GM23338 (cell line): ENCODE results near the gene KRT81. TPM values are rescaled to one million over a fixed set of nuclear protein-coding genes. Genes with fewer than 3 reads are reported as not detected.

Experiments used
- ATAC-seq: fragments of 200-7000 bp; cut with Tn5 transposase; 3 replicates; pipeline ENCODE4 v1.9.1; 2020
- DNase-seq: peaks from one replicate; pipeline ENCODE4 v3.0.0-alpha.2; 2015; ENCODE audit warnings: low spot score
- H2AFZ ChIP-seq: fragments of 200-600 bp; sonication (generic); 2 replicates; pipeline ENCODE4 v1.8.0; 2016; ENCODE audit warnings: antibody characterized with exemption, mild to moderate bottlenecking, moderate library complexity
- H3F3A ChIP-seq: fragments of 200-600 bp; sonication (generic); replicated peaks from 2 replicates; pipeline ENCODE4 v1.8.0; 2017; ENCODE audit warnings: antibody characterized with exemption, mixed run types, low read depth
- H3K27ac ChIP-seq: fragments of 200-600 bp; sonication (generic); 2 replicates; pipeline ENCODE4 v1.6.1; 2016; ENCODE audit warnings: low read depth
- H3K27me3 ChIP-seq: fragments of 200-600 bp; sonication (generic); 2 replicates; pipeline ENCODE4 v1.8.0; 2016; ENCODE audit warnings: mild to moderate bottlenecking, mixed run types, moderate library complexity; ENCODE audit not compliant: insufficient read depth
- H3K36me3 ChIP-seq: fragments of 200-600 bp; sonication (generic); 2 replicates; pipeline ENCODE4 v1.8.0; 2016; ENCODE audit warnings: mild to moderate bottlenecking; ENCODE audit not compliant: insufficient read depth
- H3K4me1 ChIP-seq: fragments of 200-600 bp; sonication (generic); 2 replicates; pipeline ENCODE4 v1.8.0; 2016; ENCODE audit warnings: mild to moderate bottlenecking, moderate library complexity; ENCODE audit not compliant: insufficient read depth
- H3K4me2 ChIP-seq: fragments of 200-600 bp; sonication (generic); 2 replicates; pipeline ENCODE4 v1.7.1; 2017; ENCODE audit warnings: mixed run types
- H3K4me3 ChIP-seq: fragments of 200-600 bp; sonication (generic); 2 replicates; pipeline ENCODE4 v1.6.1; 2016; ENCODE audit warnings: mixed run types
- H3K79me2 ChIP-seq: fragments of 200-600 bp; sonication (generic); replicated peaks from 2 replicates; pipeline ENCODE4 v1.8.0; 2017; ENCODE audit warnings: mild to moderate bottlenecking; ENCODE audit not compliant: insufficient read depth
- H3K9me2 ChIP-seq: fragments of 200-600 bp; sonication (generic); 2 replicates; pipeline ENCODE4 v1.8.0; 2017; ENCODE audit not compliant: insufficient read depth
- H4K20me1 ChIP-seq: fragments of 200-600 bp; sonication (generic); replicated peaks from 2 replicates; pipeline ENCODE4 v1.8.0; 2017; ENCODE audit warnings: mild to moderate bottlenecking; ENCODE audit not compliant: insufficient read depth
- H3K27ac Mint-ChIP-seq: 2 replicates; pipeline ENCODE4 v1.8.0; 2020; ENCODE audit warnings: inconsistent platforms, mild to moderate bottlenecking, moderate library complexity, mixed read lengths
- H3K27me3 Mint-ChIP-seq: 3 replicates; pipeline ENCODE4 v1.8.0; 2022; ENCODE audit warnings: low read depth, mild to moderate bottlenecking, moderate library complexity, mixed read lengths, inconsistent platforms; ENCODE audit not compliant: insufficient read depth, poor library complexity
- H3K36me3 Mint-ChIP-seq: 3 replicates; pipeline ENCODE4 v1.8.0; 2021; ENCODE audit warnings: low read depth, mild to moderate bottlenecking, inconsistent platforms, moderate library complexity, mixed read lengths
- H3K4me1 Mint-ChIP-seq: 3 replicates; pipeline ENCODE4 v1.8.0; 2020; ENCODE audit warnings: mild to moderate bottlenecking, inconsistent platforms, mixed read lengths
- H3K4me3 Mint-ChIP-seq: 3 replicates; pipeline ENCODE4 v1.8.0; 2021; ENCODE audit warnings: moderate library complexity, mild to moderate bottlenecking, inconsistent platforms, mixed read lengths
- H3K9me3 Mint-ChIP-seq: 3 replicates; pipeline ENCODE4 v1.8.0; 2020; ENCODE audit warnings: moderate library complexity, mild to moderate bottlenecking, inconsistent platforms, mixed read lengths
- CTCF ChIP-seq, 2 experiments: fragments of 200-600 bp in 1 of 2; sonication (generic) in 1 of 2; conservative IDR thresholded peaks; 2 replicates each; pipeline versions ENCODE4 v1.5.1 to v1.6.1; 2016 to 2017; ENCODE audit warnings: antibody characterized with exemption in 2 of 2, low read depth in 2 of 2, mild to moderate bottlenecking in 2 of 2, moderate library complexity in 1 of 2
- EZH2phosphoT487 ChIP-seq: fragments of 200-600 bp; sonication (generic); IDR thresholded peaks from one replicate; pipeline ENCODE4 v1.8.1; 2018; ENCODE audit warnings: antibody characterized with exemption; ENCODE audit not compliant: unreplicated experiment
- JUNB ChIP-seq: IDR thresholded peaks from one replicate; pipeline ENCODE4 v1.6.1; 2016; ENCODE audit warnings: antibody characterized with exemption; ENCODE audit not compliant: unreplicated experiment
- NANOG ChIP-seq: IDR thresholded peaks from 2 replicates; pipeline ENCODE4 v1.6.1; 2016; ENCODE audit warnings: antibody characterized with exemption, borderline replicate concordance
- POLR2AphosphoS5 ChIP-seq: IDR thresholded peaks from 2 replicates; pipeline ENCODE4 v1.6.1; 2016; ENCODE audit warnings: antibody characterized with exemption, low read depth
- STAT1 ChIP-seq: IDR thresholded peaks from one replicate; pipeline ENCODE4 v1.6.1; 2016; ENCODE audit warnings: antibody characterized with exemption; ENCODE audit not compliant: unreplicated experiment
- ZNF114 ChIP-seq: fragments of 250-450 bp; sonication (Bioruptor Pico); IDR thresholded peaks from 2 replicates; pipeline ENCODE4 v1.5.0; 2020; ENCODE audit warnings: mild to moderate bottlenecking, moderate library complexity
- ZNF462 ChIP-seq: fragments of 250-450 bp; sonication (Bioruptor Pico); IDR thresholded peaks from 2 replicates; pipeline ENCODE4 v1.5.0; 2020; ENCODE audit warnings: mild to moderate bottlenecking, moderate library complexity
- polyA plus RNA-seq: library from polyadenylated mRNA; unstranded; fragments of >200 nt; fragmentation: Nextera tagmentation; extraction: Ambion mirVana; gene quantifications from 2 replicates; pipeline ENCODE4 v1.2.1, GENCODE V29; 2016
- total RNA-seq: library from RNA; depleted of rRNA; stranded (reverse); fragments of >200 nt; shearing (Covaris generic); gene quantifications from 2 replicates; pipeline ENCODE4 v1.2.3, GENCODE V29; 2014
- TF ChIP-seq, protein P1 (sequence below): IDR thresholded peaks from one replicate; pipeline ENCODE4 v1.6.1; 2018; ENCODE audit warnings: antibody characterized with exemption; ENCODE audit not compliant: unreplicated experiment
- TF ChIP-seq, protein P2 (sequence below): IDR thresholded peaks from 2 replicates; pipeline ENCODE4 v1.6.1; 2016; ENCODE audit warnings: antibody characterized with exemption

The KRT81 gene
- total and polyA plus RNA-seq, 2 experiments from 2014 or later, result not detected

- TF ChIP-seq, protein P1, sequence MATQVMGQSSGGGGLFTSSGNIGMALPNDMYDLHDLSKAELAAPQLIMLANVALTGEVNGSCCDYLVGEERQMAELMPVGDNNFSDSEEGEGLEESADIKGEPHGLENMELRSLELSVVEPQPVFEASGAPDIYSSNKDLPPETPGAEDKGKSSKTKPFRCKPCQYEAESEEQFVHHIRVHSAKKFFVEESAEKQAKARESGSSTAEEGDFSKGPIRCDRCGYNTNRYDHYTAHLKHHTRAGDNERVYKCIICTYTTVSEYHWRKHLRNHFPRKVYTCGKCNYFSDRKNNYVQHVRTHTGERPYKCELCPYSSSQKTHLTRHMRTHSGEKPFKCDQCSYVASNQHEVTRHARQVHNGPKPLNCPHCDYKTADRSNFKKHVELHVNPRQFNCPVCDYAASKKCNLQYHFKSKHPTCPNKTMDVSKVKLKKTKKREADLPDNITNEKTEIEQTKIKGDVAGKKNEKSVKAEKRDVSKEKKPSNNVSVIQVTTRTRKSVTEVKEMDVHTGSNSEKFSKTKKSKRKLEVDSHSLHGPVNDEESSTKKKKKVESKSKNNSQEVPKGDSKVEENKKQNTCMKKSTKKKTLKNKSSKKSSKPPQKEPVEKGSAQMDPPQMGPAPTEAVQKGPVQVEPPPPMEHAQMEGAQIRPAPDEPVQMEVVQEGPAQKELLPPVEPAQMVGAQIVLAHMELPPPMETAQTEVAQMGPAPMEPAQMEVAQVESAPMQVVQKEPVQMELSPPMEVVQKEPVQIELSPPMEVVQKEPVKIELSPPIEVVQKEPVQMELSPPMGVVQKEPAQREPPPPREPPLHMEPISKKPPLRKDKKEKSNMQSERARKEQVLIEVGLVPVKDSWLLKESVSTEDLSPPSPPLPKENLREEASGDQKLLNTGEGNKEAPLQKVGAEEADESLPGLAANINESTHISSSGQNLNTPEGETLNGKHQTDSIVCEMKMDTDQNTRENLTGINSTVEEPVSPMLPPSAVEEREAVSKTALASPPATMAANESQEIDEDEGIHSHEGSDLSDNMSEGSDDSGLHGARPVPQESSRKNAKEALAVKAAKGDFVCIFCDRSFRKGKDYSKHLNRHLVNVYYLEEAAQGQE, result no peak
Observed at GRCh38 chr12:52316701-52317100, 25.4 kb upstream of the KRT81 start (continued).

DNA sequence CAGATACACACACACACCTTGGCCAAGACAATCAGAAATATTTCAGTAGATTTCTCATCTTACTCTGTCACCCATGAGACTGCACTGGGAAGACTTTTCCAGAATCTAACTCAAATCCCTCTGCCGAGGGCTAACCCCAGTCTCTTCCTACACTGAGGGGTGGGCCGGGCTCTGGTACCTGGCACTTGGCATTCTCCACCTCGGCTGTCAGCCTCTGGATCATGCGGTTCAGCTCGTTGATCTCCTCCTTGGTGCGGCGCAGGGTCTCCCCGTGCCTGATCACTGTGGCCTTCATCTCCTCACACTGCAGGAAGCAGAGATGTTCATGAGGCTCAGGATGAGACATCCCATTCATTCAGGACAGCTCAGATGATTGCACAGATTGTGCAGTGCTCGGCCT lies 25.0 kb upstream of the KRT81 start:
- H3K27ac ChIP-seq, result no peak overlapping the region
- H3K4me3 ChIP-seq, result no peak overlapping the region
- H2AFZ ChIP-seq, result no peak overlapping the region
- Mint-ChIP-seq H3K27ac (no peak overlapping the region), H3K36me3 (no peaks in the 10 kb centered on the region), H3K27me3 (peaks cover 10% of the 10 kb centered on the region), H3K4me3 (no peak overlapping the region), H3K4me1 (no peaks in the 10 kb centered on the region), H3K9me3 (no peaks in the 10 kb centered on the region)
- DNase-seq (no peak), ATAC-seq (no peak)
- H3K9me2 ChIP-seq, result no peaks in the 10 kb centered on the region
- H3K27me3 ChIP-seq, result no peaks in the 10 kb centered on the region
- no peaks in the 10 kb centered on the region for H3F3A ChIP-seq
- H3K36me3 ChIP-seq, result no peaks in the 10 kb centered on the region
- H3K4me1 ChIP-seq, result no peaks in the 10 kb centered on the region
- no peaks in the 10 kb centered on the region for H3K79me2 ChIP-seq
- H4K20me1 ChIP-seq, result no peaks in the 10 kb centered on the region
- no peak overlapping the region for H3K4me2 ChIP-seq
- TF ChIP-seq EZH2phosphoT487 (no peak), ZNF114 (CRISPR knock-in tag) (no peak), JUNB (no peak), NANOG (no peak), ZNF462 (CRISPR knock-in tag) (no peak), CTCF (conservative IDR thresholded peaks at IDR 0.05; ENCODE audit: low read depth in 2 of 2) (no peak), POLR2AphosphoS5 (no peak), STAT1 (no peak)
- TF ChIP-seq, protein P2, sequence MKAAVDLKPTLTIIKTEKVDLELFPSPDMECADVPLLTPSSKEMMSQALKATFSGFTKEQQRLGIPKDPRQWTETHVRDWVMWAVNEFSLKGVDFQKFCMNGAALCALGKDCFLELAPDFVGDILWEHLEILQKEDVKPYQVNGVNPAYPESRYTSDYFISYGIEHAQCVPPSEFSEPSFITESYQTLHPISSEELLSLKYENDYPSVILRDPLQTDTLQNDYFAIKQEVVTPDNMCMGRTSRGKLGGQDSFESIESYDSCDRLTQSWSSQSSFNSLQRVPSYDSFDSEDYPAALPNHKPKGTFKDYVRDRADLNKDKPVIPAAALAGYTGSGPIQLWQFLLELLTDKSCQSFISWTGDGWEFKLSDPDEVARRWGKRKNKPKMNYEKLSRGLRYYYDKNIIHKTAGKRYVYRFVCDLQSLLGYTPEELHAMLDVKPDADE, result no peak
